ENCODE measurements around the gene VWA3B.

The VWA3B gene

GRCh38 chr2:98311771-98312545 lies 225.0 kb downstream of the VWA3B start:
- H3K4me3 ChIP-seq (ENCODE audit: low read length, poor library complexity, severe bottlenecking): no peak overlapping the region
- H3K36me3 ChIP-seq (ENCODE audit: insufficient read depth, low read length): no peaks in the 10 kb centered on the region
- no peak overlapping the region for H3K4me2 ChIP-seq (ENCODE audit: low read depth, low read length, poor library complexity, severe bottlenecking)
- no peak overlapping the region for H3K9ac ChIP-seq (ENCODE audit: low read depth, low read length, poor library complexity, severe bottlenecking)
- no peak for TF ChIP-seq EZH2phosphoT487 (IDR thresholded peaks at IDR 0.05; ENCODE audit: borderline replicate concordance)
- TF ChIP-seq CTCF (conservative IDR thresholded peaks at IDR 0.05; ENCODE audit: low read length): no peak
- H3K4me1 ChIP-seq (ENCODE audit: insufficient read depth, low read length, poor library complexity, severe bottlenecking): no peaks in the 10 kb centered on the region
- no peak overlapping the region for H2AFZ ChIP-seq (ENCODE audit: low read length)
- no peaks in the 10 kb centered on the region for H3K79me2 ChIP-seq (ENCODE audit: insufficient read depth, low read length)
- no peaks in the 10 kb centered on the region for H3K27me3 ChIP-seq (ENCODE audit: insufficient read depth, low read length, poor library complexity, severe bottlenecking)
- H3F3A ChIP-seq (ENCODE audit: low read depth): no peaks in the 10 kb centered on the region
- no peaks in the 10 kb centered on the region for H3K9me2 ChIP-seq (replicated peaks; ENCODE audit: low read depth, low read length)
- H3K9me3 ChIP-seq (ENCODE audit: insufficient read depth, low read depth, low read length): no peaks in the 10 kb centered on the region
- no peaks in the 10 kb centered on the region for H4K20me1 ChIP-seq (ENCODE audit: insufficient read depth, low read length, poor library complexity, severe bottlenecking)

- no peaks in the 10 kb centered on the region for H3K9me3 ChIP-seq (ENCODE audit: insufficient read depth, low read depth, low read length)
- no peak overlapping the region for H3K9ac ChIP-seq (ENCODE audit: low read depth, low read length, poor library complexity, severe bottlenecking)
- no peaks in the 10 kb centered on the region for H3K4me1 ChIP-seq (ENCODE audit: insufficient read depth, low read length, poor library complexity, severe bottlenecking)
- no peaks in the 10 kb centered on the region for H4K20me1 ChIP-seq (ENCODE audit: insufficient read depth, low read length, poor library complexity, severe bottlenecking)
- no peak overlapping the region for H3K4me3 ChIP-seq (ENCODE audit: low read length, poor library complexity, severe bottlenecking)
- no peaks in the 10 kb centered on the region for H3K9me2 ChIP-seq (replicated peaks; ENCODE audit: low read depth, low read length)
- no peaks in the 10 kb centered on the region for H3K79me2 ChIP-seq (ENCODE audit: insufficient read depth, low read length)
- no peaks in the 10 kb centered on the region for H3K27me3 ChIP-seq (ENCODE audit: insufficient read depth, low read length, poor library complexity, severe bottlenecking)
- H2AFZ ChIP-seq (ENCODE audit: low read length): no peak overlapping the region
- H3K4me2 ChIP-seq (ENCODE audit: low read depth, low read length, poor library complexity, severe bottlenecking): no peak overlapping the region
- H3K36me3 ChIP-seq (ENCODE audit: insufficient read depth, low read length): no peaks in the 10 kb centered on the region
- TF ChIP-seq EZH2phosphoT487 (IDR thresholded peaks at IDR 0.05; ENCODE audit: borderline replicate concordance) (no peak), CTCF (conservative IDR thresholded peaks at IDR 0.05; ENCODE audit: low read length) (no peak)
- H3F3A ChIP-seq (ENCODE audit: low read depth): no peaks in the 10 kb centered on the region
Observed at GRCh38 chr2:98313492-98314250, 226.7 kb downstream of the VWA3B start.

- no peaks in the 10 kb centered on the region for H3K36me3 ChIP-seq (ENCODE audit: insufficient read depth, low read length)
- no peak overlapping the region for H3K9ac ChIP-seq (ENCODE audit: low read depth, low read length, poor library complexity, severe bottlenecking)
- no peaks in the 10 kb centered on the region for H3F3A ChIP-seq (ENCODE audit: low read depth)
- no peaks in the 10 kb centered on the region for H3K4me1 ChIP-seq (ENCODE audit: insufficient read depth, low read length, poor library complexity, severe bottlenecking)
- no peak overlapping the region for H3K4me2 ChIP-seq (ENCODE audit: low read depth, low read length, poor library complexity, severe bottlenecking)
- H2AFZ ChIP-seq (ENCODE audit: low read length): no peak overlapping the region
- no peak overlapping the region for H3K4me3 ChIP-seq (ENCODE audit: low read length, poor library complexity, severe bottlenecking)
- no peaks in the 10 kb centered on the region for H3K9me2 ChIP-seq (replicated peaks; ENCODE audit: low read depth, low read length)
- no peaks in the 10 kb centered on the region for H3K9me3 ChIP-seq (ENCODE audit: insufficient read depth, low read depth, low read length)
- H3K27me3 ChIP-seq (ENCODE audit: insufficient read depth, low read length, poor library complexity, severe bottlenecking): no peaks in the 10 kb centered on the region
- no peaks in the 10 kb centered on the region for H3K79me2 ChIP-seq (ENCODE audit: insufficient read depth, low read length)
- H4K20me1 ChIP-seq (ENCODE audit: insufficient read depth, low read length, poor library complexity, severe bottlenecking): no peaks in the 10 kb centered on the region
- TF ChIP-seq CTCF (conservative IDR thresholded peaks at IDR 0.05; ENCODE audit: low read length): no peak
- TF ChIP-seq EZH2phosphoT487 (IDR thresholded peaks at IDR 0.05; ENCODE audit: borderline replicate concordance): no peak
Observed at GRCh38 chr2:98314251-98314650, 227.3 kb downstream of the VWA3B start.
